GM19452 (cell line): Measurements from ENCODE around the gene SPNS2.

Source experiments
- ATAC-seq: cut with Tn5 transposase; IDR thresholded peaks from one replicate; pipeline ENCODE4 v1.9.1; 2021; ENCODE audit not compliant: unreplicated experiment

Gene SPNS2

GRCh38 chr17:4584917-4585637 is 86.4 kb downstream of the SPNS2 start:
- ATAC-seq: no peak

- no peak for ATAC-seq
Observed at GRCh38 chr17:4585638-4585994, 86.9 kb downstream of the SPNS2 start.

- ATAC-seq: no peak
Observed at GRCh38 chr17:4586043-4586442, 87.4 kb downstream of the SPNS2 start.

- no peak for ATAC-seq
Observed at GRCh38 chr17:4587195-4587594, 88.5 kb downstream of the SPNS2 start.

- ATAC-seq: no peak
Observed at GRCh38 chr17:4587803-4588202, 89.1 kb downstream of the SPNS2 start.

GRCh38 chr17:4588391-4588790 is 89.7 kb downstream of the SPNS2 start:
- ATAC-seq: no peak
